Omental fat pad (tissue), 4 donors: ENCODE results near the gene MYDGF. TPM values are rescaled to one million over a fixed set of nuclear protein-coding genes. Genes with fewer than 3 reads are reported as not detected.

Experiments used
- ATAC-seq: fragments of 150-250 bp; one replicate; pipeline ENCODE4 v1.9.1; 2016; ENCODE audit warnings: mild to moderate bottlenecking, moderate library complexity; ENCODE audit not compliant: low FRiP score
- DNase-seq: peaks from one replicate; pipeline ENCODE4 v3.0.0-alpha.2; 2019; ENCODE audit warnings: low spot score
- CTCF ChIP-seq, 3 donors: fragments of 450-650 bp; IDR thresholded peaks; one replicate each; pipeline ENCODE4 v1.5.1; 2016 to 2017; ENCODE audit warnings: antibody characterized with exemption in 3 of 3, mild to moderate bottlenecking in 3 of 3, moderate library complexity in 2 of 3
- total RNA-seq, 4 donors: library from RNA; depleted of rRNA; stranded (reverse); fragments of >200 nt; gene quantifications; one replicate each; pipeline ENCODE4 v1.1.0, GENCODE V29; 2016

The MYDGF gene
- total RNA-seq, 4 donors from 2014 or later: 25.7 to 59.2 (median 51.6) TPM

GRCh38 chr19:4713384-4713951 is 43.3 kb upstream of the MYDGF start:
- ATAC-seq (peak; percentile 38), DNase-seq (no peak)
- TF ChIP-seq CTCF (IDR thresholded peaks at IDR 0.05): no peak

GRCh38 chr19:4712771-4713170 is 42.6 kb upstream of the MYDGF start:
- ATAC-seq (no peak), DNase-seq (no peak)
- no peak for TF ChIP-seq CTCF (IDR thresholded peaks at IDR 0.05)

- TF ChIP-seq CTCF (IDR thresholded peaks at IDR 0.05): no peak
- ATAC-seq (no peak), DNase-seq (no peak)
Observed at GRCh38 chr19:4711211-4711610, 41.1 kb upstream of the MYDGF start.

GRCh38 chr19:4710281-4710600 is 40.1 kb upstream of the MYDGF start:
- no peak for TF ChIP-seq CTCF (IDR thresholded peaks at IDR 0.05)
- DNase-seq: no peak

GRCh38 chr19:4709440-4710280 is 39.5 kb upstream of the MYDGF start:
- DNase-seq (no peak), ATAC-seq (no peak)
- no peak for TF ChIP-seq CTCF (IDR thresholded peaks at IDR 0.05)

More at GRCh38 chr19:4710281-4710600, 40.1 kb upstream of the MYDGF start:
- ATAC-seq: no peak

- ATAC-seq: no peak
- TF ChIP-seq CTCF (IDR thresholded peaks at IDR 0.05): no peak
- DNase-seq: no peak
Observed at GRCh38 chr19:4707956-4708650, 38.0 kb upstream of the MYDGF start.
